H9 (cell line): ENCODE results near the gene SH3GLB2. TPM values are rescaled to one million over a fixed set of nuclear protein-coding genes. Genes with fewer than 3 reads are reported as not detected.

Source experiments
- DNase-seq: peaks from one replicate; pipeline ENCODE4 v3.0.0-alpha.2; 2017
- H2AFZ ChIP-seq: one replicate; pipeline ENCODE4 v1.6.1; 2013; ENCODE audit warnings: mild to moderate bottlenecking, low read length, control low read depth, moderate library complexity
- H2AK5ac ChIP-seq: 2 replicates; pipeline ENCODE4 v1.6.1; 2013; ENCODE audit warnings: low read length, control low read depth, mixed read lengths; ENCODE audit not compliant: insufficient read length
- H2BK120ac ChIP-seq: one replicate; pipeline ENCODE4 v1.6.1; 2013; ENCODE audit warnings: low read depth, mild to moderate bottlenecking, low read length, control low read depth, inconsistent platforms; ENCODE audit not compliant: poor library complexity, severe bottlenecking
- H2BK12ac ChIP-seq: 2 replicates; pipeline ENCODE4 v1.6.1; 2013; ENCODE audit warnings: low read length, control low read depth, mixed read lengths, low read depth; ENCODE audit not compliant: insufficient read length
- H2BK15ac ChIP-seq: 2 replicates; pipeline ENCODE4 v1.6.1; 2013; ENCODE audit warnings: low read depth, low read length, control low read depth
- H2BK20ac ChIP-seq: one replicate; pipeline ENCODE4 v1.6.1; 2013; ENCODE audit warnings: low read depth, mild to moderate bottlenecking, low read length, control low read depth, inconsistent platforms; ENCODE audit not compliant: poor library complexity, severe bottlenecking
- H2BK5ac ChIP-seq: 2 replicates; pipeline ENCODE4 v1.6.1; 2013; ENCODE audit warnings: low read length, control low read depth, mixed read lengths; ENCODE audit not compliant: insufficient read length
- H3K14ac ChIP-seq: 2 replicates; pipeline ENCODE4 v1.6.1; 2013; ENCODE audit warnings: low read length, control low read depth; ENCODE audit not compliant: insufficient read depth
- H3K18ac ChIP-seq: 2 replicates; pipeline ENCODE4 v1.6.1; 2013; ENCODE audit warnings: low read depth, mild to moderate bottlenecking, mixed read lengths, low read length, control low read depth; ENCODE audit not compliant: insufficient read length
- H3K23ac ChIP-seq: 2 replicates; pipeline ENCODE4 v1.6.1; 2013; ENCODE audit warnings: low read length, control low read depth, mixed read lengths, low read depth; ENCODE audit not compliant: insufficient read length
- H3K23me2 ChIP-seq: 2 replicates; pipeline ENCODE4 v1.6.1; 2013; ENCODE audit warnings: low read depth, mild to moderate bottlenecking, mixed read lengths, low read length, control low read depth; ENCODE audit not compliant: insufficient read length, poor library complexity, severe bottlenecking
- H3K27ac ChIP-seq: 2 replicates; pipeline ENCODE4 v1.5.1; 2013; ENCODE audit warnings: low read length, control low read depth, mixed read lengths, low read depth; ENCODE audit not compliant: insufficient read length
- H3K27me3 ChIP-seq: 2 replicates; pipeline ENCODE4 v1.6.1; 2013; ENCODE audit warnings: low read length, control low read depth, inconsistent platforms; ENCODE audit not compliant: insufficient read depth
- H3K4ac ChIP-seq: 2 replicates; pipeline ENCODE4 v1.6.1; 2013; ENCODE audit warnings: low read depth, mild to moderate bottlenecking, control low read depth, inconsistent platforms, low read length, moderate library complexity
- H3K4me1 ChIP-seq: 2 replicates; pipeline ENCODE4 v1.6.1; 2013; ENCODE audit warnings: low read length, control low read depth, inconsistent platforms; ENCODE audit not compliant: insufficient read depth
- H3K4me2 ChIP-seq: 2 replicates; pipeline ENCODE4 v1.6.1; 2013; ENCODE audit warnings: low read length, control low read depth, mixed read lengths; ENCODE audit not compliant: insufficient read length, insufficient read depth
- H3K56ac ChIP-seq: 2 replicates; pipeline ENCODE4 v1.6.1; 2013; ENCODE audit warnings: low read depth, mild to moderate bottlenecking, mixed read lengths, low read length, control low read depth; ENCODE audit not compliant: insufficient read length
- H3K79me1 ChIP-seq: 2 replicates; pipeline ENCODE4 v1.6.1; 2013; ENCODE audit warnings: low read depth, mild to moderate bottlenecking, moderate library complexity, low read length, control low read depth, inconsistent platforms; ENCODE audit not compliant: insufficient read depth, poor library complexity, severe bottlenecking
- H3K79me2 ChIP-seq: 2 replicates; pipeline ENCODE4 v1.6.1; 2013; ENCODE audit warnings: low read length, control low read depth, inconsistent platforms; ENCODE audit not compliant: insufficient read depth
- H3K9ac ChIP-seq: 2 replicates; pipeline ENCODE4 v1.6.1; 2013; ENCODE audit warnings: low read length, control low read depth, mixed read lengths; ENCODE audit not compliant: insufficient read length; ENCODE audit errors: extremely low read depth
- H3K9me3 ChIP-seq: one replicate; pipeline ENCODE4 v1.6.1; 2013; ENCODE audit warnings: low read depth, low read length, inconsistent platforms; ENCODE audit not compliant: control insufficient read depth
- H3T11ph ChIP-seq: one replicate; pipeline ENCODE4 v1.6.1; 2013; ENCODE audit warnings: mild to moderate bottlenecking, low read length, control low read depth, inconsistent platforms
- H4K20me1 ChIP-seq: one replicate; pipeline ENCODE4 v1.6.1; 2013; ENCODE audit not compliant: control insufficient read depth, insufficient read length, insufficient read depth
- H4K5ac ChIP-seq: 2 replicates; pipeline ENCODE4 v1.6.1; 2013; ENCODE audit warnings: low read depth, mild to moderate bottlenecking, mixed read lengths, low read length, control low read depth; ENCODE audit not compliant: insufficient read length
- H4K8ac ChIP-seq: replicated peaks from 2 replicates; pipeline ENCODE4 v1.6.1; 2013; ENCODE audit warnings: low read length, control low read depth, mixed read lengths, low read depth; ENCODE audit not compliant: insufficient read length
- H4K91ac ChIP-seq: 2 replicates; pipeline ENCODE4 v1.6.1; 2013; ENCODE audit warnings: low read depth, mild to moderate bottlenecking, moderate library complexity, mixed read lengths, low read length, control low read depth; ENCODE audit not compliant: insufficient read length
- H3K27ac Mint-ChIP-seq, 3 experiments: 2 replicates in 2 of 3; 3 replicates in 1 of 3; pipeline ENCODE4 v1.8.0; 2020 to 2021; ENCODE audit warnings: mixed read lengths in 3 of 3, mild to moderate bottlenecking in 1 of 3, moderate library complexity in 1 of 3
- H3K27me3 Mint-ChIP-seq: 2 replicates; pipeline ENCODE4 v1.8.0; 2021; ENCODE audit warnings: low read depth, mild to moderate bottlenecking, moderate library complexity, mixed read lengths
- H3K36me3 Mint-ChIP-seq, 3 experiments: 2 replicates in 2 of 3; 3 replicates in 1 of 3; pipeline ENCODE4 v1.8.0; 2020 to 2021; ENCODE audit warnings: low read depth in 3 of 3, mixed read lengths in 3 of 3; ENCODE audit not compliant: insufficient read depth in 1 of 3
- H3K4me1 Mint-ChIP-seq, 2 experiments: 2 replicates each; pipeline ENCODE4 v1.8.0; 2020; ENCODE audit warnings: mixed read lengths in 2 of 2
- H3K4me3 Mint-ChIP-seq, 2 experiments: 2 replicates in 1 of 2; 3 replicates in 1 of 2; pipeline ENCODE4 v1.8.0; 2020 to 2021; ENCODE audit warnings: mild to moderate bottlenecking in 2 of 2, mixed read lengths in 2 of 2, moderate library complexity in 1 of 2
- H3K9me3 Mint-ChIP-seq, 2 experiments: 2 replicates in 1 of 2; 3 replicates in 1 of 2; pipeline ENCODE4 v1.8.0; 2020; ENCODE audit warnings: mild to moderate bottlenecking in 2 of 2, mixed read lengths in 2 of 2, moderate library complexity in 1 of 2
- WGBS: extraction: QIAGEN DNeasy Blood & Tissue Kit; methylation state at CpG from one replicate; pipeline ENCODE4 v1.1.7; 2013; ENCODE audit warnings: missing lambda C conversion rate, low lambda C conversion rate, mixed read lengths; ENCODE audit not compliant: insufficient read length; ENCODE audit errors: extremely low coverage; 5-methylcytosine and 5-hydroxymethylcytosine counted together
- total RNA-seq: library from RNA; stranded (reverse); gene quantifications from 2 replicates; pipeline ENCODE4 v1.2.1, GENCODE V29; 2021
- TF ChIP-seq, protein P1 (sequence below): fragments of 200-600 bp; sonication (generic); conservative IDR thresholded peaks from 3 replicates; pipeline ENCODE4 v1.8.0; 2021; ENCODE audit warnings: antibody characterized with exemption, mild to moderate bottlenecking

Gene SH3GLB2
- total RNA-seq, 1 experiment from 2014 or later: 69.5 TPM

DNA sequence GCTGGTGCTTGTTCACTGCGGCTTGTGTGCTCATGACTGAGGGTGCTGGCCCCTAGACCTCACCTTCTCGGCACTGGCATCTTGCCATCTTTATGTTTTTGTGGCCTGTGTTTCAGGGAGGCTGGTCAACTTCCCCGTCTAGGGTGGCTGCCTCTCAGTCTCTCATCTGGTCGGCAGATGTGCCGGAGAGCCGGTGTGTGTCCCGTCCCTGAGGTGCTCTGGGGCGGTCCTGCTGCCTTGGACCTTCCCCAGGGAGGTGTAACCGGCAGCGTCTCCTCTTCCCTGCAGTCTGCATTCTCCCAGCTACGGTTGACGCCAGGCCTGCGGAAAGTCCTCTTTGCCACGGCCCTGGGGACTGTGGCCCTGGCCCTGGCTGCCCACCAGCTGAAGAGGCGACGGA lies 13.9 kb upstream of the SH3GLB2 start:
- Histone ChIP-seq H3K4ac (no peak overlapping the region), H3K79me2 (peaks cover 3% of the 10 kb centered on the region; the same call in 1 of the 2 replicates), H4K91ac (no peak overlapping the region), H3K4me2 (no peak overlapping the region), H4K20me1 (no peaks in the 10 kb centered on the region), H2AFZ (no peak overlapping the region), H4K5ac (no peak overlapping the region), H3K79me1 (no peaks in the 10 kb centered on the region), H2BK120ac (no peak overlapping the region), H3K18ac (no peak overlapping the region), H4K8ac (no peak overlapping the region), H3T11ph (no peak overlapping the region), H2BK12ac (no peak overlapping the region), H3K4me1 (no peaks in the 10 kb centered on the region), H3K23ac (no peak overlapping the region), H2BK5ac (no peak overlapping the region), H2BK15ac (no peak overlapping the region), H2AK5ac (no peak overlapping the region), H3K9me3 (no peaks in the 10 kb centered on the region), H3K27ac (no peak overlapping the region), H2BK20ac (no peak overlapping the region), H3K14ac (no peak overlapping the region), H3K23me2 (peaks cover 4% of the 10 kb centered on the region), H3K56ac (no peak overlapping the region), H3K27me3 (no peaks in the 10 kb centered on the region), H3K9ac (no peak overlapping the region)
- Mint-ChIP-seq H3K4me3 (no peak overlapping the region), H3K27ac (no peak overlapping the region), H3K9me3 (no peaks in the 10 kb centered on the region), H3K4me1 (peaks cover 10 to 11% of the 10 kb centered on the region in 2 experiments), H3K36me3 (peaks cover 9 to 35% (median 30%) of the 10 kb centered on the region in 3 experiments; a peak in 6 of 7 replicates), H3K27me3 (no peaks in the 10 kb centered on the region)
- TF ChIP-seq, protein P1, sequence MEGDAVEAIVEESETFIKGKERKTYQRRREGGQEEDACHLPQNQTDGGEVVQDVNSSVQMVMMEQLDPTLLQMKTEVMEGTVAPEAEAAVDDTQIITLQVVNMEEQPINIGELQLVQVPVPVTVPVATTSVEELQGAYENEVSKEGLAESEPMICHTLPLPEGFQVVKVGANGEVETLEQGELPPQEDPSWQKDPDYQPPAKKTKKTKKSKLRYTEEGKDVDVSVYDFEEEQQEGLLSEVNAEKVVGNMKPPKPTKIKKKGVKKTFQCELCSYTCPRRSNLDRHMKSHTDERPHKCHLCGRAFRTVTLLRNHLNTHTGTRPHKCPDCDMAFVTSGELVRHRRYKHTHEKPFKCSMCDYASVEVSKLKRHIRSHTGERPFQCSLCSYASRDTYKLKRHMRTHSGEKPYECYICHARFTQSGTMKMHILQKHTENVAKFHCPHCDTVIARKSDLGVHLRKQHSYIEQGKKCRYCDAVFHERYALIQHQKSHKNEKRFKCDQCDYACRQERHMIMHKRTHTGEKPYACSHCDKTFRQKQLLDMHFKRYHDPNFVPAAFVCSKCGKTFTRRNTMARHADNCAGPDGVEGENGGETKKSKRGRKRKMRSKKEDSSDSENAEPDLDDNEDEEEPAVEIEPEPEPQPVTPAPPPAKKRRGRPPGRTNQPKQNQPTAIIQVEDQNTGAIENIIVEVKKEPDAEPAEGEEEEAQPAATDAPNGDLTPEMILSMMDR: no peak
- no peak for DNase-seq
- no CpG with 5 or more reads among the region's 16 CpGs for WGBS
